GM18520 (cell line): Measurements from ENCODE around the gene SPATS2L.

Source experiments
- ATAC-seq: cut with Tn5 transposase; IDR thresholded peaks from one replicate; pipeline ENCODE4 v1.9.1; 2021; ENCODE audit not compliant: unreplicated experiment

Gene SPATS2L

GRCh38 chr2:200348897-200349563 is 42.5 kb downstream of the SPATS2L start:
- no peak for ATAC-seq

DNA sequence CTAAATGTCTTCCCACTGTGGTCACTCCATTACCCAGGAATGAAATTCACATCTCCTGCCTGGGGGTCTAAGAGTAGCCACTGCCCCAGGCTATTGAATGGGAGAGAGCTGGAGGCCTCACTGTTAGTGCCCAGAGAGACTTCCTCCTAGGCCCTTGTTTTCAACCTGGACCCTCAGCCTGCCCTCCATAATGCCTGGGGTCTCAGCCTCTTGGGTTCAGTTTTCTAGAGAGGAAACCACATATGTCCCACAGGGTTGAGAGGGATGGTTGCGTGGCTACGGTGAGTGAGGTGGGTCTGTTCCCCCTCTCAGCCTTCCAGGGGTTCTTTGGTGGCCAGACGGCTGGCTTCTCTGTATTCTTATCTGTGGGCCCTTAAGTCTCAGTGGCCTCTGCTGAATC is 43.4 kb downstream of the SPATS2L start:
- no peak for ATAC-seq

DNA sequence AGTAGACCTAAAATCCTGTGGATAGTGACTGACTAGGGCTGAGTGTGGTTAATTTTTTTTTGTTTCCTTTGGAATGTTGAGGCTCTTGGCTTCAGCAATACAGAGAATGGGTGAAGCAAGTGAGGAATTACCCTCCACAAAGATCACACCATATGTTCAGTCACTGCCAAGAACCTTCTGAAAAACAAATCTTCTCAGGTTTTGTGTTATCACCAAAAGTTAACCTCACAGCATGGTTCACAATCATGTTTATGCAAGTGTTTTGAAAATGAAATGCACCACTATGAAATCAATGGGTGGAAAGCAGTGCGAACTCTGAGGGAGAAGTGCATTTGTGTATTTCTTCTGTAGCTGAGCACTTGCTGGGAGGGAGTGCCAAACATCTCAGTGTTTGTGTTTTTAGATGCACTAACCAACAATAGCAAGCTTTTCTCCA is 44.4 kb downstream of the SPATS2L start:
- no peak for ATAC-seq

GRCh38 chr2:200351815-200352214 is 45.3 kb downstream of the SPATS2L start:
- no peak for ATAC-seq

DNA sequence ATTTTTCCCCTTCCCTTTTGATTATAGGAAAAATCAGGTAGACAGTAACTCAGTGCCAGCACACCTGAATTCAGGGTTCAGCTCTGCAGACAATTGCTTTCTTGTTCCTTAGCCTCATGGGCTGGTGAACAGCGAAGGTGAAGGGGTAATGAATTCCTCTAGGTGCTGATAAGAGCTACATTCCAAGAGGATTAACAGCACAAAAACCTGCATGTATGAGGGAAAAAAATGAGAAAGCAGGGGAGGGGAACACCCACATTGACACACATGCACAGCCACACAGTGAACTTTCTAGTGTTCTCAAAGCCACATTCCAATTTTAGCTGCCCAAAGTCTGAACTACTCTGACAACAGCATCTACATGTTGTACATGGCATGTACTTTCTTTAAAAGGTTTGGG is 46.1 kb downstream of the SPATS2L start:
- ATAC-seq, result no peak

DNA sequence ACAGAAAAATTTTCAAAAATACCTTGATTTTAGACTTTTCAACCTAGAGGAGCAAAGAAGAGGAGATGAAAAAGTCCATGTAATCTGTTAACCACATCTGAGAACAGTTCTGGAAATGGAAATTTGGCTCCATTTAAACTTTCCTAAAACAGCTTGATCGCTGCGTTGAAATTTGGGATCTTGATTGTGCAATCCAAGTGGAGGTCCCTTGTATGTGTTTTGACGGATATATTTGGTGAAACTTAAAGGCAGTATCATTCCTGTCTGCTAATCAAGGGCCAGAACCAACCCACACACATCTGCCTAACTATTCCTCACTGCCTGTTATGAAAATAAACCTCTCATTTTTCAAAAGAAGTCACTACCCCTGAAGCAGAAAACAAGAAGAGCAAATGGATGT is 46.6 kb downstream of the SPATS2L start:
- no peak for ATAC-seq

- no peak for ATAC-seq
These were observed 47.4 kb downstream of the SPATS2L start for GRCh38 chr2:200353874-200354273.

- no peak for ATAC-seq
These were observed 48.6 kb downstream of the SPATS2L start for GRCh38 chr2:200354833-200355751.

DNA sequence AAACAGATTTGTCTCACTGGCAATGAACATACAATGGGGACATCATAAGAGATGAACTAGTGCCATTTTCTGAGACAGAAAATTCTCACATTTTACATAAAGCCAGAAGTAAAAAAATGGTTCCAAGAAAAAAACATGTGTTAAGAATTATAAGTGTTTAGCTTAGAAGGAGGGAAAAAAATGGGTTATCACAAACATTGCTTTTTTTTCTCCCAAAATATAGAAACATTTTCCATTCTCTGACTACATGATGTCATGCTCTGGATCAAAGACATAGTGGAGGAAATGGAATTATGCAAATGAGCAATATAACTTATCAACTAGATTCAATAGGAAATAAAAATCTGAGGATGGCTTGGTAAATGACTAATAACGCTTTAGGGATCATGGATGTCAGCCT is 49.8 kb downstream of the SPATS2L start:
- ATAC-seq, result no peak

DNA sequence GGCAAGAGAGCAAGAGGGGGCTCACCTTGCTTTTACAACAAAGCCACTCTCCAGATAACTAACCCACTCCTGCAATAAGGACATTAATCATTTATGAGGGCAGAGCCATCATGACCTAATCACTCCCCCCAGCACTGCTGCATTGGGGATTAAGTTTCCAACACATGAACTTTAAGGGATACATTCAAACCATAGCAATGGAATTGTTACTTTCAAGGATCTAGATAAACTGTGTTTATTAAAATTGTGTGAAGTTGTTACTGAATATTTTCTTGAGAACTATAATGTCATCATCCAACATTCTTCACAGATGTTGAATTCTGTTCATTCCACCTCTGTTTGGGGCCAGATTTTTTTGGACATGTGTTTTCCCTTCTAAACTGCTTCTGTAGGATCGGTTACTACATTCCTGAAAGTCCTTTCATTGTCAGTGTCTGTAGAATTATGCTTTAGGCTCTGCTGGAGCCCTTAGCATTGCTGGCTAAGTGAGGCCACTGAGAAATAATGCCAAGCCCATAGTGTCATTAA is 50.4 kb downstream of the SPATS2L start:
- no peak for ATAC-seq

- ATAC-seq, result no peak
These were observed 51.4 kb downstream of the SPATS2L start for GRCh38 chr2:200357845-200358244.

DNA sequence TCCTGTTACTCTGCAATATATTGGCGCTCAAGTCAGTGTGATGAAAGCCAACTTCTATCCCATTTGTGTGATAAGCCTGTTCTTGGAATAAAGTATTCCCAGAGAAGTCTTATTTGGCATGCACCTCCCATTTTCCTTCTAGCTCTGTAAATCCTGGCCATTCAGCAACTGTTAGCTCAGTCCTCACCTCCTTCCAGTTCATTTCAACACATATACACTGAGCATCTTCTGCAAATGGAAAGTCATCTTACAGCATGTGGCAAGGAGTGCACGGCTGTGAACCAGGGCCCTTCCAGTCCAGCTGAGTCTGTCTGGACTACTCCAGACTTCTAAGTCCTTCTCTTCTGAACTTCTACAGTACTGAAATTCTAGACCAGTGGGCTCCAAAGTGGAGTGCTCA is 53.1 kb downstream of the SPATS2L start:
- no peak for ATAC-seq

DNA sequence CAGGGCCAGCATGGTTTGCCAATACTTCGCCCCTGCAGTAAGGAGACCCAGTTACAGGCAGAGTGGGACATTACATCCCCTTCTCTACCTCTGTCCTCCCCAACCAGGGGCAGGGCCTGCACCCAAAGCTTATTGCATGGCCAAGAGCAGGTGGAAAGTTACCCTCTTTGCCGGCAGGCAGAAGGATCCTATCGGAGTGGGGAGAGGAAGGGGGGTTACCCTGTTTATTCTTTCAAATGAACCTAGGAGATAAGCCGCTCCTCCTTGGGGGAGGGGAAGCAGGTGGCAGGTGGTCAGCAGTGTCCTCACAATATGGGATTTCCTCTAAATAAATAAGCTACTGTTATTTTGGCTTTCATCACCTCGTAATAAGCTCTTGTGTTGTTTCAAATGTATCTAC is 53.9 kb downstream of the SPATS2L start:
- ATAC-seq, result no peak

GRCh38 chr2:200362202-200362917 is 55.9 kb downstream of the SPATS2L start:
- no peak for ATAC-seq

- no peak for ATAC-seq
These were observed 56.8 kb downstream of the SPATS2L start for GRCh38 chr2:200363279-200363678.

DNA sequence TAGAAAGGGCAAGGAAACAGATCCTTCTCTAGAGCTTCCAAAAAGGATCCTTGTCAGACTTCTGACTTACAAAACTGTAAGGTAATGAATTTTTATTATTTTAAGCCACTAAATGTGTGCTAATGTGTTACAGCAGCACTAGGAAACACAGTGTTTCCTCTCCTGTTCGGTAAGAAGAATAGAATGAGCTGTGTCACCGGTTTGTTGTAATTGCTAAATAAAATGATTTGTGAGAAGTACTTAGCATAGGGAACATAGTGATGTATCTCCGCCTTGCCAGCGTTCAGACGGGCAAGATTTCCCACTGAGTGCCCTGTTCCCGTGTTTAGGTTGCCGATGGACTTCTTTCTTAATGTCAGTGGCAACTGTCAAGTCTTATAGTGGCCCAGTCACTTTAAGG is 57.6 kb downstream of the SPATS2L start:
- ATAC-seq, result no peak

DNA sequence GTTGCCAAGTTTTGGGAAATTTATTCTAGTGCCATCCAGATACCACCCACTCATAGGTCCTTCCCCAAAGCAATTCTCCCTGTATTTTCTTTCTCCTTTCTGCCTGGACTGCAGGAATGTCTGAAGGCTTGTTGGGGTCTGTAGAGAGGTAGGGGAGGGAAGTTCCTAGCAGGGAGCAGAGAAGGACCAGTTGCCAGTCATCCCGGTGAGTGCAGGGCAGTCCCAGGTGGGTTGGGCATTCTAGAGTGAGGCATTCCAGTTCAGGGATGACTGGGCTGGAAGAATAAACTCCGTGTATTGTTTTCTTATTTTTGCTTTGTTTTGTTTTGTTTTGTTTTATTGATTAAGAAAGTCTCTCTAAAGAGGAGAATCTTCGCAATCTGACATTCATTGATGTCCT is 58.1 kb downstream of the SPATS2L start:
- no peak for ATAC-seq

GRCh38 chr2:200365209-200365608 is 58.7 kb downstream of the SPATS2L start:
- no peak for ATAC-seq

DNA sequence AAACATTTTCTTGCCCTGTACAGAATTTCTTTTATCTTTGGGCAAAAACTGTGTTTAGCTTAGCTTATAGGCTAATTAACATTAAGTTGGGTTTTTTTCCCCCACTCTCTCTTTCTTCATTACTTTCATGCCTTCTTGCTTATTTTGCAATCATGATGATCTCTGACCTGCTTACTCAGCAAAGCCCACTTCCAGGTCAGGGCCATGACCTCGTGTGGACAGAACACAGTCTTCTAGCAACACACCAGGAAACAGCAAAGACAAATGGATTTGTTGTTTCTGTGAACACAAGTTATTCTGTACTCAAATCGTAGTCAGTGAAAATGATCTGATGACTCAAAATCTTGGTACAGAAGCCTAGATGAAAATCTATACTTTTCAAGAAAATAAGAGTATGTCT is 60.7 kb downstream of the SPATS2L start:
- ATAC-seq, result no peak

DNA sequence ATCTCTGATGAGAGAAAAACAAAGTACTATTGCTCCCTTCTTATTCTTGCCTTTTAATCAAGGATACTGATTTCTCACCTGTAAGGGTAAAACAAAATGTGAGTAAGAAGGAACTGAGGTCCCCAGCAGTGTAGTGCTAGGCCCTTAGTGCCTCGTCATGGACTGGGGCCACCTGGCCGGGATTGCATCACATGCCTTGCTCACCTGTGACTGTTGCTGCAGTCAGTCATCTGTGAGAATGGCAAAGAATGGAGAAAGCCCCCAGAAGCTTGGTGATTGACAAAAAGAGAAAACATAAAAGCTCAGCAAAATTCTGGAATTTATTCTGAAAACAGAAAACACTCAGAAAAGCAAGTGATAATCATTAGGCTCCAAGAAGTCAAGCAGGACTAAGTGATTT is 63.4 kb downstream of the SPATS2L start:
- no peak for ATAC-seq

- ATAC-seq, result no peak
These were observed 66.7 kb downstream of the SPATS2L start for GRCh38 chr2:200373231-200373630.
